ENCODE results near the gene MEIS2.

The MEIS2 gene

GRCh38 chr15:37072181-37072580, 28.2 kb downstream of the MEIS2 start:
- DNase-seq: no peak

GRCh38 chr15:37071134-37071533, 29.2 kb downstream of the MEIS2 start:
- no peak for DNase-seq

GRCh38 chr15:37070686-37071085, 29.7 kb downstream of the MEIS2 start:
- DNase-seq: no peak

GRCh38 chr15:37061996-37062395, 38.4 kb downstream of the MEIS2 start:
- DNase-seq: no peak

- DNase-seq: no peak
Measured at GRCh38 chr15:37059086-37059485, 41.3 kb downstream of the MEIS2 start.

GRCh38 chr15:37058316-37058985, 41.9 kb downstream of the MEIS2 start:
- DNase-seq: no peak

- DNase-seq: no peak
Measured at GRCh38 chr15:37057831-37058230, 42.5 kb downstream of the MEIS2 start.

GRCh38 chr15:37057256-37057655, 43.1 kb downstream of the MEIS2 start:
- no peak for DNase-seq

GRCh38 chr15:37056177-37057121, 43.9 kb downstream of the MEIS2 start:
- DNase-seq: no peak

- no peak for DNase-seq
Measured at GRCh38 chr15:37055481-37055880, 44.9 kb downstream of the MEIS2 start.

GRCh38 chr15:37054336-37054735, 46.0 kb downstream of the MEIS2 start:
- DNase-seq: no peak

GRCh38 chr15:37053166-37053565, 47.2 kb downstream of the MEIS2 start:
- DNase-seq: no peak

GRCh38 chr15:37050345-37050744, 50.0 kb downstream of the MEIS2 start:
- DNase-seq: no peak

GRCh38 chr15:37046876-37047614, 53.3 kb downstream of the MEIS2 start:
- DNase-seq: no peak

- no peak for DNase-seq
Measured at GRCh38 chr15:37045859-37046740, 54.2 kb downstream of the MEIS2 start.

GRCh38 chr15:37044915-37045648, 55.3 kb downstream of the MEIS2 start:
- DNase-seq: no peak

- no peak for DNase-seq
Measured at GRCh38 chr15:37041836-37042235, 58.5 kb downstream of the MEIS2 start.

GRCh38 chr15:37041042-37041441, 59.3 kb downstream of the MEIS2 start:
- no peak for DNase-seq

GRCh38 chr15:37040072-37040742, 60.1 kb downstream of the MEIS2 start:
- DNase-seq: no peak

GRCh38 chr15:37038716-37039106, 61.6 kb downstream of the MEIS2 start:
- DNase-seq: peak; percentile 37 to 44

All from NCI-H526 (cell line).